Neuronal stem cell (in vitro differentiated cells): ENCODE results near the gene CLDND1.

Source experiments
- DNase-seq: peaks from one replicate; pipeline ENCODE4 v3.0.0-alpha.2; 2013; ENCODE audit warnings: low spot score
- H2AFZ ChIP-seq: one replicate; pipeline ENCODE4 v1.6.1; 2013; ENCODE audit warnings: mild to moderate bottlenecking, low read length, inconsistent platforms
- H2AK5ac ChIP-seq: 2 replicates; pipeline ENCODE4 v1.6.1; 2013; ENCODE audit warnings: low read depth, mild to moderate bottlenecking, inconsistent platforms, low read length, moderate library complexity, mixed read lengths
- H2BK120ac ChIP-seq: 2 replicates; pipeline ENCODE4 v1.6.1; 2013; ENCODE audit warnings: low read depth, mild to moderate bottlenecking, inconsistent platforms, low read length, moderate library complexity, mixed read lengths
- H2BK12ac ChIP-seq: one replicate; pipeline ENCODE4 v1.6.1; 2013; ENCODE audit warnings: low read length, inconsistent platforms
- H2BK15ac ChIP-seq: 2 replicates; pipeline ENCODE4 v1.6.1; 2013; ENCODE audit warnings: mild to moderate bottlenecking, low read length, inconsistent platforms, mixed read lengths
- H2BK5ac ChIP-seq: one replicate; pipeline ENCODE4 v1.6.1; 2013; ENCODE audit warnings: inconsistent platforms, mild to moderate bottlenecking, low read length, moderate library complexity
- H3K14ac ChIP-seq: one replicate; pipeline ENCODE4 v1.6.1; 2013; ENCODE audit warnings: low read length, inconsistent platforms
- H3K18ac ChIP-seq: 2 replicates; pipeline ENCODE4 v1.6.1; 2013; ENCODE audit warnings: low read length, inconsistent platforms
- H3K23ac ChIP-seq: 2 replicates; pipeline ENCODE4 v1.6.1; 2013; ENCODE audit warnings: low read depth, mild to moderate bottlenecking, mixed read lengths, low read length, inconsistent platforms; ENCODE audit not compliant: poor library complexity
- H3K27ac ChIP-seq: replicated peaks from 3 replicates; pipeline ENCODE4 v1.5.1; 2013; ENCODE audit warnings: low read length, inconsistent platforms
- H3K27me3 ChIP-seq, 3 experiments: 2 replicates each; pipeline ENCODE4 v1.6.1; 2013; ENCODE audit warnings: low read length in 3 of 3, mild to moderate bottlenecking in 2 of 3, inconsistent platforms in 1 of 3, low read depth in 1 of 3, mixed read lengths in 1 of 3, moderate library complexity in 1 of 3; ENCODE audit not compliant: control insufficient read depth in 3 of 3, insufficient read depth in 3 of 3
- H3K36me3 ChIP-seq, 2 donors: replicated peaks in 1 of 2; 2 replicates each; pipeline ENCODE4 v1.6.1; 2013; ENCODE audit warnings: low read length in 2 of 2; ENCODE audit not compliant: control insufficient read depth in 2 of 2, insufficient read depth in 2 of 2
- H3K4ac ChIP-seq: 2 replicates; pipeline ENCODE4 v1.6.1; 2013; ENCODE audit warnings: inconsistent platforms, mild to moderate bottlenecking, low read length, moderate library complexity
- H3K4me1 ChIP-seq, 2 donors: 1 replicate in 1 of 2; 2 replicates in 1 of 2; pipeline ENCODE4 v1.6.1; 2013; ENCODE audit warnings: low read length in 2 of 2, low read depth in 1 of 2; ENCODE audit not compliant: control insufficient read depth in 2 of 2, insufficient read depth in 1 of 2
- H3K4me2 ChIP-seq: one replicate; pipeline ENCODE4 v1.6.1; 2013; ENCODE audit warnings: mild to moderate bottlenecking, low read length, inconsistent platforms; ENCODE audit not compliant: insufficient read depth, poor library complexity, severe bottlenecking
- H3K4me3 ChIP-seq, 2 donors: 2 replicates each; pipeline ENCODE4 v1.5.1; 2013; ENCODE audit warnings: low read length in 2 of 2, mild to moderate bottlenecking in 2 of 2, inconsistent platforms in 1 of 2, moderate library complexity in 1 of 2
- H3K79me1 ChIP-seq: one replicate; pipeline ENCODE4 v1.6.1; 2013; ENCODE audit warnings: low read depth, mild to moderate bottlenecking, inconsistent platforms, low read length, moderate library complexity
- H3K9ac ChIP-seq: one replicate; pipeline ENCODE4 v1.6.1; 2013; ENCODE audit warnings: mild to moderate bottlenecking, low read depth, low read length, inconsistent platforms; ENCODE audit not compliant: poor library complexity
- H3K9me3 ChIP-seq, 2 donors: replicated peaks in 1 of 2; 2 replicates each; pipeline versions ENCODE3 to v1.6.1; 2013; ENCODE audit warnings: low read length in 2 of 2, mild to moderate bottlenecking in 2 of 2, inconsistent platforms in 1 of 2, low read depth in 1 of 2, mixed read lengths in 1 of 2, moderate library complexity in 1 of 2; ENCODE audit not compliant: control insufficient read depth in 2 of 2, insufficient read depth in 1 of 2
- H4K8ac ChIP-seq: one replicate; pipeline ENCODE4 v1.6.1; 2013; ENCODE audit warnings: low read depth, mild to moderate bottlenecking, inconsistent platforms, low read length, moderate library complexity
- H4K91ac ChIP-seq: one replicate; pipeline ENCODE4 v1.6.1; 2013; ENCODE audit warnings: low read length, low read depth, mild to moderate bottlenecking, inconsistent platforms; ENCODE audit not compliant: poor library complexity
- WGBS, 2 donors: extraction: QIAGEN DNeasy Blood & Tissue Kit; methylation state at CpG; one replicate each; pipeline ENCODE4 v1.1.7; 2013; ENCODE audit warnings: missing lambda C conversion rate in 2 of 2, mixed read lengths in 1 of 2; ENCODE audit not compliant: insufficient read length in 2 of 2, insufficient replicate concordance in 1 of 2; ENCODE audit errors: extremely low coverage in 2 of 2; 5-methylcytosine and 5-hydroxymethylcytosine counted together

The CLDND1 gene

DNA sequence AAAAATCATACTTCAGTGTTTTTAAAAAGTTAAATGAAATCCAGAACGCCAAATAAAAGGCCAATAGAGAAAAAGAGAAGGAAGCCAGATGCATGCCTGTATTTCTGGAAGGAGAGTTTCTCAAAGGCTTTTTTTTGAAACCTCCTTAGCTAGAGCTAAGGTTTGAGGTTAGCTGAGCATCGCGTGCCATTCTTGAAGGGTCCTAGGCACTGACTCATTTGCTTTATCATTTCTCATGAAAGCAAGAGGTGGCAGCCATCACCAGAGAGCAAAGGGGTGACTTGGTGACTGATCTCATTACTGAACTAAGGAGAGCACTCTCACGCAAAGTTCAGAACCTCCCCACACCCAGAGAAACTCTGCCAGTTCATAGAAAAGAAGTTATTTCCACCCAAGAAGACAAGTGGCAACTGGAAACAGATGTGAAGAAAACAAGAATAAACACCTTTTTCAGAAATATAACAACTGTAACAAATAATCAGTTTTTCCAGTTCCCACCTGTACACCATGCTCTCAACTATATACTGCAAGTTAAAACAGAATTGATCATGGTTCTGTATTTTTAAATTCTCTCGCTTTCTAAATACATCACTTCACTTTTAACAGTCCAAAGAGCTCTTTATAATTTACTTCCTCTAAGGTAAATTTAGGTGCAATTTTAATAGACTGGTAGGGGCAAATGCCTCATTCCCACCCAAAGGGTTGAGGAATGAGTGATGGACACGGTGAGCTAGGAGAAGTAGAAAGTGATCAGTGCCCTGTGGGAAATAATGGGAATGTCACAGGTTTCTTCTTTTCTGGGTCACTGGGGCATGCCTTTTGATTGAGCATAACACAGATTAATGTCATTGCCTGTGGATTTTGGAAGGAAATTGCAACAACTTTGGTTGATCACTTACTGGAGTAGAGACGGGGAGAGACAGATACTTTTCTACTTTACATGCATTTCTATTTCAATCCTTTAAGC lies 33.7 kb upstream of the CLDND1 start:
- Histone ChIP-seq H3K27ac (no peak overlapping the region), H4K8ac (no peak overlapping the region), H2AFZ (no peak overlapping the region), H2BK5ac (no peak overlapping the region), H3K4me2 (no peak overlapping the region), H3K4me1 (no peaks in the 10 kb centered on the region), H3K9ac (no peak overlapping the region), H3K14ac (no peak overlapping the region), H3K4ac (no peak overlapping the region), H2BK12ac (no peak overlapping the region), H3K4me3 (no peak overlapping the region), H3K9me3 (no peaks in the 10 kb centered on the region), H3K18ac (no peak overlapping the region), H3K27me3 (peaks cover 0 to 8% (median 0%) of the 10 kb centered on the region in 3 experiments), H4K91ac (no peak overlapping the region), H3K36me3 (no peaks in the 10 kb centered on the region), H3K23ac (no peak overlapping the region), H3K79me1 (no peaks in the 10 kb centered on the region), H2BK15ac (no peak overlapping the region), H2AK5ac (no peak overlapping the region), H2BK120ac (no peak overlapping the region)
- WGBS, 2 donors: 100% methylated on average over 1 of the region's 7 CpGs
- no peak for DNase-seq

GRCh38 chr3:98555025-98555379 lies 32.3 kb upstream of the CLDND1 start:
- Histone ChIP-seq H3K4me3 (no peak overlapping the region), H3K27ac (no peak overlapping the region)
- WGBS, 2 donors: no CpG with 5 or more reads among the region's 4 CpGs

DNA sequence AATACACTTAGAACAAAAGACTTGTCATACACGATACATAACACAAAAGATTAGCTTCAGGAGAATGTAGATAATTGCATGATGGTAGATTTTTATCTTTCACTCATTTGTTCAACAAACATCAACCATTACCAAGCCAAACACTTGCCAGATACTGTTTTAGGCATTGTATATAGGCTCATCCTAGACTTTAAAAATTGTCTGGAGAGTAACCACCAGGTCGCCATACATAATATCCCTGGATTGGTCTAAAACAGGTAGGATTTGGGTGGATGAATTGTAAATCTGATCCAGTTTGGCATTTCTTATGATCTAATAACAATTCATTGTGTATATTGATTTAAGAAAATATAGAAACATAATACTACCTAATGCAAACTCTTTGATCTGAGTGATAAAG lies 31.9 kb upstream of the CLDND1 start:
- no CpG with 5 or more reads among the region's 2 CpGs for WGBS, 2 donors

More at GRCh38 chr3:98555025-98555379, 32.3 kb upstream of the CLDND1 start:
- H3K9ac ChIP-seq: no peak overlapping the region
- H3K14ac ChIP-seq: no peak overlapping the region
- H2BK5ac ChIP-seq: no peak overlapping the region
- H3K23ac ChIP-seq: no peak overlapping the region
- H3K9me3 ChIP-seq: no peaks in the 10 kb centered on the region
- H2AFZ ChIP-seq: no peak overlapping the region
- peaks cover 0 to 8% (median 0%) of the 10 kb centered on the region in 3 experiments for H3K27me3 ChIP-seq
- H3K4ac ChIP-seq: no peak overlapping the region
- no peak overlapping the region for H3K18ac ChIP-seq
- no peaks in the 10 kb centered on the region for H3K36me3 ChIP-seq
- H4K91ac ChIP-seq: no peak overlapping the region
- H3K79me1 ChIP-seq: no peaks in the 10 kb centered on the region
- H3K4me2 ChIP-seq: no peak overlapping the region
- H2BK120ac ChIP-seq: no peak overlapping the region
- no peak for DNase-seq
- H2BK15ac ChIP-seq: no peak overlapping the region
- H4K8ac ChIP-seq: no peak overlapping the region
- no peaks in the 10 kb centered on the region for H3K4me1 ChIP-seq
- no peak overlapping the region for H2BK12ac ChIP-seq
- no peak overlapping the region for H2AK5ac ChIP-seq

DNA sequence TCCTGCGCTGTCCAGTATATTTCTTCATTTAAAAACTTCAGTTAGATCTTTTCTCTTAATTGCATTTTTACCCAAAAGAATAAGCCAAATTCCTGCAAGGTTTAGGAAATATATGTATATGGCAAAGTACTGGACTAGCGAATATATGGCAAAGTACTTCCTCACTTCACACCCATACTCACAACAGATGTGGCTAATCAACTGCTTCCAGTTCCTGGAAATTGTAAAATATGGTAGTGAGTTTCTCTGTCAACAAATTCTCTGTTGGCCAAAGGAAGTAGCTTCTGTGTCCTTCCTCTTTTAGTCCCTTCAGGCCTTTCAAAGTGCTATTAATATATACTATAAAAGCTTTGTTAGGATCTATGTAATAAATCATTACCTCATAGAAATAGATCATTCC lies 31.1 kb upstream of the CLDND1 start:
- Histone ChIP-seq H3K79me1 (no peaks in the 10 kb centered on the region), H3K27ac (no peak overlapping the region), H3K9ac (no peak overlapping the region), H3K23ac (no peak overlapping the region), H3K4me3 (no peak overlapping the region), H3K18ac (no peak overlapping the region), H3K27me3 (peaks cover 0 to 8% (median 0%) of the 10 kb centered on the region in 3 experiments), H3K9me3 (no peaks in the 10 kb centered on the region), H3K36me3 (no peaks in the 10 kb centered on the region), H3K4me2 (no peak overlapping the region), H2BK15ac (no peak overlapping the region), H2AK5ac (no peak overlapping the region), H3K4me1 (no peaks in the 10 kb centered on the region), H2BK12ac (no peak overlapping the region), H4K91ac (no peak overlapping the region), H2AFZ (no peak overlapping the region), H2BK5ac (no peak overlapping the region), H3K4ac (no peak overlapping the region), H4K8ac (no peak overlapping the region), H3K14ac (no peak overlapping the region), H2BK120ac (no peak overlapping the region)
- WGBS, 2 donors: no CpG with 5 or more reads among the region's 2 CpGs
- no peak for DNase-seq

More for the DNA sequence above, 31.9 kb upstream of the CLDND1 start:
- H3K4me3 ChIP-seq: no peak overlapping the region
- no peak overlapping the region for H2AFZ ChIP-seq
- no peaks in the 10 kb centered on the region for H3K4me1 ChIP-seq
- H3K4me2 ChIP-seq: no peak overlapping the region
- H3K9me3 ChIP-seq: no peaks in the 10 kb centered on the region
- no peaks in the 10 kb centered on the region for H3K79me1 ChIP-seq
- no peak overlapping the region for H3K27ac ChIP-seq
- no peak overlapping the region for H4K91ac ChIP-seq
- H3K23ac ChIP-seq: no peak overlapping the region
- H2BK12ac ChIP-seq: no peak overlapping the region
- H3K9ac ChIP-seq: no peak overlapping the region
- no peak overlapping the region for H4K8ac ChIP-seq
- H2BK120ac ChIP-seq: no peak overlapping the region
- no peak overlapping the region for H2BK15ac ChIP-seq
- H3K4ac ChIP-seq: no peak overlapping the region
- H2AK5ac ChIP-seq: no peak overlapping the region
- no peak overlapping the region for H3K18ac ChIP-seq
- DNase-seq: no peak
- H3K14ac ChIP-seq: no peak overlapping the region
- peaks cover 0 to 8% (median 0%) of the 10 kb centered on the region in 3 experiments for H3K27me3 ChIP-seq
- H2BK5ac ChIP-seq: no peak overlapping the region
- no peaks in the 10 kb centered on the region for H3K36me3 ChIP-seq
